HG02759 (cell line): Measurements from ENCODE around the gene STIM2.
"Not testable (repeated sequence)": the region's sequence is repeated elsewhere in the genome, so short reads cannot be mapped to it uniquely, and the experiment has no call there.

Source experiments
- ATAC-seq: cut with Tn5 transposase; IDR thresholded peaks from one replicate; pipeline ENCODE4 v1.9.1; 2021; ENCODE audit warnings: mild to moderate bottlenecking, moderate library complexity; ENCODE audit not compliant: unreplicated experiment

Gene STIM2

GRCh38 chr4:27022963-27023362 lies 162.3 kb downstream of the STIM2 start:
- ATAC-seq, result no peak

GRCh38 chr4:27023366-27023765 lies 162.7 kb downstream of the STIM2 start:
- ATAC-seq, result no peak

GRCh38 chr4:27024805-27025204 lies 164.2 kb downstream of the STIM2 start:
- no peak for ATAC-seq

GRCh38 chr4:27027428-27027827 lies 166.8 kb downstream of the STIM2 start:
- ATAC-seq, result no peak

GRCh38 chr4:27035127-27035526 lies 174.5 kb downstream of the STIM2 start:
- not testable (repeated sequence) for ATAC-seq

- no peak for ATAC-seq
Measured at GRCh38 chr4:27040356-27040755, 179.7 kb downstream of the STIM2 start.

- ATAC-seq, result no peak
Measured at GRCh38 chr4:27042411-27042810, 181.8 kb downstream of the STIM2 start.

GRCh38 chr4:27043200-27043599 lies 182.6 kb downstream of the STIM2 start:
- ATAC-seq, result no peak

- no peak for ATAC-seq
Measured at GRCh38 chr4:27046851-27047250, 186.2 kb downstream of the STIM2 start.

GRCh38 chr4:27048429-27049238 lies 188.0 kb downstream of the STIM2 start:
- ATAC-seq, result no peak

GRCh38 chr4:27049239-27049829 lies 188.7 kb downstream of the STIM2 start:
- no peak for ATAC-seq

GRCh38 chr4:27050731-27051130 lies 190.1 kb downstream of the STIM2 start:
- ATAC-seq, result no peak

- ATAC-seq, result no peak
Measured at GRCh38 chr4:27055221-27055760, 194.7 kb downstream of the STIM2 start.

- no peak for ATAC-seq
Measured at GRCh38 chr4:27056281-27056680, 195.6 kb downstream of the STIM2 start.

GRCh38 chr4:27057053-27057452 lies 196.4 kb downstream of the STIM2 start:
- no peak for ATAC-seq

- ATAC-seq, result no peak
Measured at GRCh38 chr4:27057662-27058061, 197.0 kb downstream of the STIM2 start.

- ATAC-seq, result no peak
Measured at GRCh38 chr4:27058819-27059406, 198.3 kb downstream of the STIM2 start.

GRCh38 chr4:27059446-27059845 lies 198.8 kb downstream of the STIM2 start:
- no peak for ATAC-seq

GRCh38 chr4:27062256-27062655 lies 201.6 kb downstream of the STIM2 start:
- ATAC-seq, result no peak

- no peak for ATAC-seq
Measured at GRCh38 chr4:27066591-27066990, 205.9 kb downstream of the STIM2 start.

- no peak for ATAC-seq
Measured at GRCh38 chr4:27068151-27068867, 207.7 kb downstream of the STIM2 start.
